HG03432 (cell line): Measurements from ENCODE around the gene CCT8.
A peak's percentile ranks its signal among the peaks of the same experiment; 100 is the strongest.
"Not testable (repeated sequence)": the region's sequence is repeated elsewhere in the genome, so short reads cannot be mapped to it uniquely, and the experiment has no call there.

ENCODE experiments used
- ATAC-seq: cut with Tn5 transposase; IDR thresholded peaks from one replicate; pipeline ENCODE4 v1.9.1; 2021; ENCODE audit warnings: mild to moderate bottlenecking, moderate library complexity; ENCODE audit not compliant: unreplicated experiment

CCT8 gene

DNA sequence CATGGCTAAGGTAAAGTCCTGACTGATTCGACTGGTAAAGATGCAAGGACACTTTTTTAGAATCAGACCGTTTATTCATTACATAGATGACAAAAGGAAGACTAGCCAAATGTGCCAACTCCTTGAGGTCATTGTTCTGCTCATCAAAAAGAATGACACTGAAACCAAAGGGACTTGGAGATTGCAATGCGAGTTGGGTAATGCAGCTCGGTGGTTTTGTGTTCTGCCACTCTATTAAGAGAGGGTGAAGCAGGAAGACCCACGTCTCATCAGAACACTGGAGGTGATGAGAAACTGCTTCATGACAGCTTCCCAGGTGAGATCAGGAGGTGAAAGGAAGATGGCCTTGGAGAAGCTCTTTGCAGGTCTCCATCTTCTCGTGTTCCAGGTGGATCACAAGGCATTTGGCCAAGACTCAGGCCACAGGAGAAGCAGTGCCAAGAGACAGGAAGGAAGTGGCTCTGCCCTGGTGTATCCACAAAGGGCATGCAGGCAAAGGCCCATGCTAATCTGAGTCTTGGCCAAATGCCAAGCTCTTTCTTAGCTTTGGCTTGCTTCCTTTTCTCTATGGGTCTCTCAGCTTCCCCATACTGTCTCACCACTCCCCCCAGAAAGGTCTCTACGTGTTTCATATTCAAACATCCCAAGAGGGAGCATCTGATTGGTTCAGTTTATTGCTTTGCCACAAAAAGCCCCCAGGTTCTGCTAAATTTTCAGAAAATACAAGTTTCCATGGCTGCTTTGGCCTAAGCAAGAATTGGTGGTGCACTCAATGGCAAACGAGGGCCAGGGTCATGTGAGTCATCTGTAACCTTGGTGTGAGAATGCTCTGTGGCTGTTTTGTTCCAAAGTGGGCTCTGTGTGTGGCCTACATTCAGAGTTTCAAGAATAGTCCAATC is 5.7 kb upstream of the CCT8 start:
- ATAC-seq = peak; percentile 48

DNA sequence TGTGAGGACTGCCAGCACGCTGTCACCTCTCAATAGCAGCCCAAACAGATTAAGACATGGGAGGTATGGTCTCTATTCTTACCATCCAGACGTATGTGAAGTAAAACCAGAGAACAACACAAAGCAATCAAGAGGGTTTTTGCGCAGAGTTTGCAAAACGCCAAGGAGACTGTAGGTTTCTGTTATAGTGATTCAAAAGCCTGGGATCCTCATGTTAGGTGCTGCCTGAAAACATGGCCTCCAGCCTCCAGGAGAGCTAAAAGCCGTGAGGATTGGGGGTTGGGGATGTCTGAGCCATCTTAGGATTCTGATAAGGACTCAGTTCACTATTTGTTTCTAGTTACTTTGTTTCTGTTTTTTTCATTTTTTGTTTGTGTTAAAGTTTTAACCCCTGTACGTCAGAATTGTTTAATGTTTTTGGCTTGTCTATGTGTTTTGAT is 4.2 kb upstream of the CCT8 start:
- ATAC-seq = no peak

DNA sequence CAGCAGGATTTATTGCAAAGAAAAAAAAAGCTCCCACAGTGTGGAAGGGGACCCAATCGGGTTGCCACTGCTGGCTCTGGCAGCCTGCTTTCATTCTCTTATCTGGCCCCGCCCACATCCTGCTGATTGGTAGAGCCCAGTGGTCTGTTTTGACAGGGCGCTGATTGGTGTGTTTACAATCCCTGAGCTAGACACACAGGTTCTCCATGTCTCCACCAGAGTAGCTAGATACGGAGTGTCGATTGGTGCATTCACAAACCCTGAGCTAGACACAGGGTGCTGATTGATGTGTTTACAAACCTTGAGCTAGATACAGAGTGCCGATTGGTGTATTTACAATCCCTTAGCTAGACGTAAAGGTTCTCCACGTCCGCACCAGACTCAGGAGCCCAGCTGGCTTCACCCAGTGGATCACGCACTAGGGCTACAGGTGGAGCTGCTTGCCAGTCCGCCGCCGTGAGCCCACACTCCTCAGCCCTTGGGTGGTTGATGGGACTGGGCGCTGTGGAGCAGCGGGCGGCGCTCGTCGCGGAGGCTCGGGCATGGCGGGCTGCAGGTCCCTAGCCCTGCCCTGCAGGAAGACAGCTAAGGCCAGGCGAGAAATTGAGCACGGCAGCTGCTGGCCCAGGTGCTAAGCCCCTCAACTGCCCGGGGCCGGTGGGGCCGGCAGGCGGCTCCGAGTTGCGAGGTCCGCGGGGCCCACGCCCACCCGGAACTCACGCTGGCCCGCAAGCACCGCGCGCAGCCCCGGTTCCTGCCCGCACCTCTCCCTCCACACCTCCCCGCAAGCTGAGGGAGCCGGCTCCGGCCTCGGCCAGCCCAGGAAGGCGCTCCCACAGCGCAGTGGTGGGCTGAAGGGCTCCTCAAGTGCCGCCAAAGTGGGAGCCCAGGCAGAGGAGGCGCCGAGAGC is 3.5 kb upstream of the CCT8 start:
- not testable (repeated sequence) for ATAC-seq

DNA sequence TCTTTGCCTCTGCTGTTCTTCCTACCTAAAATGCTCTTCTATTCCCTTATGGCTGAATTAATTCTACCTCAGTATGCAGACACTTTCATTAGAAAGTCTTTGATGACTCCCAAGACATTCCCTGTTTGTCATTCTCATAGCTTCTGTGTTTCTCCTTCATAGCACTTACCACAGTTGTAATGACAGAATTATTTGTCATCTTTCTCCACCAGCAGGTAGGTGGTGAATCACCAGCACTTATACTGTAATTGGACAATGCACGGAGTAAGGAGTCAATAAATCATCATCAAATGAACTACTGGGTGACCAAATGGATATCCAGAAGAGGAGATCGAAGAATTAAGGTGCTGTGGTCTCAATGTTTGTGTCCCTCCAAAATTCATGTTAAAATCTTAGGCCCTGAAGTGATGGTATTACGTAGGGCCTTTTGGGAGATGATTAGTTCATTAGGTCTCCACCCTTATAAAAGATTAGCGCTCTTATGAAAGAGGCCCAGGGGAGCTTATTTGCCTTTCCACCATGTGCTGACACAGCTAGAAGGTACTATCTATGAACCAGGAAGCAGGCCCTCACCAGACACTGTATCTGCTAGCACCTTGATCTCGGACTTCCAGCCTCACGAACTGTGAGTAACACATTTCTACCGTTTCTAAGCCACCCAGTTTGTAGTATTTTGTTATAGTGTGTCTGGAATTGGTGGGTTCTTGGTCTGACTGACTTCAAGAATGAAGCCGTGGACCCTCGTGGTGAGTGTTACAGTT is 2.4 kb upstream of the CCT8 start:
- no peak for ATAC-seq

DNA sequence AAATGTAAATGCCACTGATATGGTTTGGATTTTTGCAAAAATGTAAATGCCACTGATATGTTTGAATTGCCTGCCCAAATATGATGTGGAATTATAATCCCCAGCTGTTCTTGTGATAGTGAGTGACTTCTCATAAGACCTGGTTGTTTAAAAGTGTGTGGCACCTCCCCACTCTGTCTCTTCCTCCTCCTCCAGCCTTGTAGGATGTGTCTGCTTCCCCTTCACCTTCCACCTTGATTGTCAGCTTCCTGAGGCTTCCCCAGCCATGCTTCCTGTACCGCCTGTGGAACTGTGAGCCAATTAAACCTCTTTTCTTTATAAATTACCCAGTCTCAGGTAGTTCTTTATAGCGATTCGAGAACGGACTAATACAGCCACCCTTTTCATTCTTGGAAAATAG is 1.3 kb upstream of the CCT8 start:
- ATAC-seq = no peak

DNA sequence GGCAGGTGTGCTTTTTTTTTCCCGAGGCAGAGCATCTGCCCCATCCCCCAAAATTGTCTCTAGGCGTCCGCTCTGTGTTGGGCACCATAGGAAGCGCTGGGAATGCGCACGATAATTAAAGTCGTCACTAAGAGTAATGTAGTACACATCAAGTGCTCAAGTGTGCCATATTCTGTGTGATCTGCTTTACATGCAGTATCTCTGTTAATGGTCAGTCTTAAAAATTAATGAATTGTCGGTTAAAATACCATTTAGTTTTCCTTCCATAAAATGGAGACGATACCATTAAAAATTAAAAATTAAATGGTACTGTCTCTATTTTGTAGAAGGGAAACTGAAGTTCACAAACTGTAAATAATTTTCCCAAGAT is 544 bp upstream of the CCT8 start:
- ATAC-seq = peak; percentile 26

DNA sequence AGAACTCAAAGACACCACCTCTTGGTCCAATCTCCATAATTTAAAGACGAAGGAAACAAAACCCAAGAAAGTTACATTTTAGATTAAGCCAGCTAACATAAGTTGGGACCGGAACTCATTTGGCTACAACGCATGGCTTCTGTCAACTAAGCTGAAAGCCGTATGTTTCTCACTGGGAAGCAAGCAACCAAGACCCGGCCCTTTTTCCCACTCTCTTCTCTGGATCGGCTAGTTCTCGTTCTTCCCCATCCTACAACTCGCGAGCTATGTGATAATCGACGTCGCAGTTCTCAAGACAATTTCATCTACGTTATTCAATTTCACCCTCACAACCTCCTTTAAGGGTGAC is 601 bp downstream of the CCT8 start:
- ATAC-seq = no peak

DNA sequence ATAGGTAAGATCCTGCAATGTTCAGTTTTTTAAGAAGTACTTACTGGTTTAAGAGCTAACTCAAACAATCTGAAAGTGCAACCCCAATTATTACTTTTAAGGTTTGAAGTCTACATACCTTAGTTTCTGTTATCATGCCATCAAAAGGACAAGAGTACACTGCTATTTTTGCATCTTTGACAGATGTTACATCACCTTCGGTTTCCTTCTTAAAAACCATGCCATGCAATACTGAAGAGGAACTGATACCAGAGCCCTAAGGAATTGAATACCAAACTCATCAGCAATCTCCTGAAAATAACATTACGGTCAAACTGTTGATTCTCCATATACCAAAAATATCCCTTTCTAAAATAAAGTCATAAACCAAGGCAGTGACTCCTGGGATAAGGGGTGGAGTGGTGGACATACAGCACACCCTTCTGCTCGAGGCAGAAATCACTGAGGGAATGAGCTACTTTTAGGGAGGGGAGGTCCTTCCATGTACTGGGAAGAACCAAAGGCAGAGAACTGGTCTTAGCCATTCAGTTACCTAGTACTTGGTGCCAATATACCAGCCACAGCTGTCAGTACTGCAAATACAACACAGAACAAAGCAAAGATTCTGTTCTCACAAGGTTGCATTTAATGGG is 8.5 kb downstream of the CCT8 start:
- peak; percentile 99 for ATAC-seq

DNA sequence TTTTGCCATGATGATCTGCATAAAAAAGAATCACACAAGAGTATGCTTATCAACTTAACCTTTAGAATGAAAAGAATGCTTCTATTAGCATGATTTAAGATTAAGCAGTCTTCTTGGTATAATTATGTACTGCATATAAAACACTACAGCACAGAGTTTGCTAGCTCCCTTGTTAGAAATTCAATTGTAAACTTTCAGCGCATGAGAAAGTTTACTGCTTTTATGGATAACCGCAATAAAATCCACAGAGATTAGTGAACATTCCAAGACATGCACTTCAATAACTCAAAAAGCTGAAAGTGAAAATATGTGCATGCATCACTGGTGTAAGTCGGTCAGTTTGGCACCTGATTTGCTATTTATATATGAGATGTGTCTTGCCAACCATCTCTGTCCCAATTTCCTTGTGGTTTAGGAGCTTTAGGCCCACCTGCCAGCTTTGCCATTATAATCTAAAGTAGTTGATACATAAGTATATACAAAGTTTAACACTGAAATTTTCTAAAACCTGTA is 16.9 kb downstream of the CCT8 start:
- ATAC-seq = no peak

DNA sequence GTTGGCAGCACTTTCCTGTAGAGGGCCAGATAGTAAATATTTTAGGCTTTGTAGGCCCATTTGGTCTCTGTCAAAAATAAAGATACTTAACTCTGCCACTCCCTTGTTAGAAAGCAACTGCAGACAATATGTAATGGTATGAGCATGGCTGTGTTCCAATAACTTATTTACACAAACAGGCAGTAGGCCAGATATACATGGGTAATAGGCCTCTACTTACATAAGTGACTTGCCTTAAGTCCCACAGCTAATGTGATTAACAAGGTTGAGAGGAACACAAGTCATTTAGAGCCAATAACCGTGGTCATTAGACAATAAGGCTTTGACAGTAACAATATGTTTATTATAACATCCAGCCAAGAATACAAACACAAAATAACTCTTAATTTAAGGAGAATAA is 17.4 kb downstream of the CCT8 start:
- no peak for ATAC-seq

DNA sequence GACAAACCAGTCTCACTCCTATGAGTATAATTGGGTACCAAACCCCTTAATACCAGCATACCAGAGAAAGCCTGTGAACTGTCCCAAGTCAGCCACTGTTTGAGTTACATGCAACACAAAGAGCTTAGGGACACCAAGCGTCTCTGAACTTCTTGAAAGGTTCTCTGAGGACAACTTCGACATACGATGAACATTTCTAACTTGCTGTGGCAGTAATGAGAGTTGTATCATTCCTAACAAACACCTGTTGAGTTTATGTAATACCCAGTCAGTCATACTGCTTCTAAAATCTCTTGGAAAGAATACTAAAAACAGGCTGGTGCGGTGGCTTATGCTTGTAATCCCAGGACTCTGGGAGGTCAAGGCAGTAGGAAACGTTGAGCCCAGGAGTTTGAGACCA is 18.4 kb downstream of the CCT8 start:
- ATAC-seq = no peak

DNA sequence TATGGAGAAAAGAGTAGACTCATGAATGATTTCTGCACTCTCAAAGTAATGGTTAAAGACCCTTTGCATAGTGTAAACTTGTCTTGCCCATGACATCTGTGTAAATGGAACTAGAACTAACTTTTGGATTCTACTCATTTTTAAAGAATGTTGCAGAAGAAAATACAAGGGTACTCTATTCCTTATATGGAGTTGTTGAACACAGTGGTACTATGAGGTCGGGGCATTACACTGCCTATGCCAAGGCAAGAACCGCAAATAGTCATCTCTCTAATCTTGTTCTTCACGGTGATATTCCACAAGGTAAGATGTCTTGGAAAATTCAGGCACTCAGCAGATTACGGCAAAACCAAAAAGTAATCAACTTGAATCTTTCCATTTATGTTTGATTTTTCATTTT is 19.8 kb downstream of the CCT8 start:
- no peak for ATAC-seq

DNA sequence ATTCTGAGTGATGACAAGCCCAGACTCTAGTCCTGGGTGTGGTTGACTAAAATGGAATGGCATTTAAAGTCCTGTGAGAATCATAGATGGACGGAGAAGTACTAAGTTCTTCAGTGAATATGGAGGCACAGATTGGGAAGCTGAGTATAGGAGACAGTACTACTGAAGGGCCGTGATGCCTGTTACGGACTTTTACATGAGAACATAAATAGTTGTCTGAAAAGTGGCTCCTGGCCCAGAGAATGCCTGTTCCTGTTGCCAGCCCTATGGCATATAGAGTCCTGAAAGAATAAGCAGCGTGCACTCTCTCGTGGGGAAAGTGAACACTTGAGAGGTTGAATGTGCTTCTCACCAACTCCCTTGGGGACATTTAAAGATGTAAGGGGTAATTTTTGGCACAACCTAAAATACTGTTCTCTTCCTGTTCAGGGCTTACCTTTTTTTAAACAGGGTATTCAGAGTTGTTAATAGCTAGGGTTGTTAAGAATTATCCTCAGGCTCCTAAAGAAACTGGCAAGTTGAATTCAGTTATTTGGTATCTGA is 20.4 kb downstream of the CCT8 start:
- ATAC-seq = no peak

DNA sequence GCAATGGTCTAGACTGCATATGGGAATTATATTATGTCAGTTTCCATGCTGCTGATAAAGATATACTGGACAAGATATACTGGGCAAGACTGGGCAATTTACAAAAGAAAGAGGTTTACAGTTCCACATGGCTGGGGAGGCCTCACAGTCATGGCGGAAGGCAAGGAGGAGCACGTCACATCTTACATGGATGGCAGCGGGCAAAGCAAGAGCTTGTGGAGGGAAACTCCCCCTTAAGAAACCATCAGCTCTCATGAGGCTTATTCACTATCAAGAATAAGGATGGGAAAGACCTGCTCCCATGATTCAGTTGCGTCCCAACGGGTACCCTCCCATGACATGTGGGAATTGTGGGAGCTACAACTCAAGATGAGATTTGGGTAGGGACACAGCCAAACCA is 21.2 kb downstream of the CCT8 start:
- ATAC-seq = no peak

DNA sequence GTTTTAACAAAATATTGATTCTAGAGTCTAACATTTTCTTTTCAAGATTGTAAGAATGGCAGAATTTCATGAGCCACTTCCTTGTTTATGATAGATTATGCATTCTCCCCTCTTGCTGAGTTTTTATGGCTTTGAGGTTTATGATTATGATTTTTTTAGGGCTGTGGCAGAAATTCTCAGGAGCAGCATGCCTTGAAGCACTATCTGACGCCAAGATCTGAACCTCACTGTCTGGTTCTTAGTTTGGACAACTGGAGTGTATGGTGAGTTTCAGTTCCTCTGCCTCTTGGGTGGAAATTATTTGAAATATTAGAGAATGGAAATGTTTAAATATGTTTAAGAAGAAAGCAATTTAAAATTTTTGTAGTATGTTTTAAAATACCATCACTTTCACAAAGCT is 38.8 kb downstream of the CCT8 start:
- ATAC-seq = no peak

DNA sequence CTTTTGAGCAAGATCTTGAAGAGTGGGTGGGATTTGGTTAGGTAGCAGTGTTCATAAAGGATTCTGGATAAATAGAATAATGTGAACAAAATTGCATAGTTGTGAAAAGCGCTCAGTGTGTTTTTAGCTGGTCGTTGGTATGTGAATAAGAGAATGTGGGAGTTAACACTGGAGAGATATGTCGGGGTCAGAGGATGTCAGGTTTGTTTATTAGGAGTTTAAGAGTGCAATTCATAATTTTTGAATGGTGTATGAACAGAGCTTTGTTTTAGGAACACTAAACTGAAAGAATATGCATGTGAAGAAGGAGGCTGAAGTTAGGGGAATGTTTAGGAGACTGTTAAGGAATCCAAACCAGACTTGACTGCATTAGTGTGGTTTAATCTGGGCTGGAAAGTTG is 39.6 kb downstream of the CCT8 start:
- no peak for ATAC-seq

DNA sequence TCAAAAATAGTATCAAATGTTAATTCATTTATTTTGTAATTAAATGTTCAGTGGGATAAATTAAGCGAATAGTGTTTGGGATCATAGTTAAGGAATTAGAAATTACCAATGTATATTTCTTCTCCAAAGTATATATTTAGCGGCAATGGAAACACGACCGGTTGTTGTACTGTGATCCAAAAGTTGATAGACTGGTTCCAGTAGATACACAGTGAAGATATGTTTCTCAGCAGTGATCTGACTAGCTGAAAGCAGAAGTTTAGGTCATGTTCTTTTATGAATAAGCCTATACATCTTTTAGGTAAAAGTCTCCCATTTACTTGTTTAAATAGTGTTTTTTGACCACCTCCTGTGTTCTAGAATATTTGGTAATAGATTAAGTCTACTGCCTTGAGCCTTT is 40.1 kb downstream of the CCT8 start:
- no peak for ATAC-seq

DNA sequence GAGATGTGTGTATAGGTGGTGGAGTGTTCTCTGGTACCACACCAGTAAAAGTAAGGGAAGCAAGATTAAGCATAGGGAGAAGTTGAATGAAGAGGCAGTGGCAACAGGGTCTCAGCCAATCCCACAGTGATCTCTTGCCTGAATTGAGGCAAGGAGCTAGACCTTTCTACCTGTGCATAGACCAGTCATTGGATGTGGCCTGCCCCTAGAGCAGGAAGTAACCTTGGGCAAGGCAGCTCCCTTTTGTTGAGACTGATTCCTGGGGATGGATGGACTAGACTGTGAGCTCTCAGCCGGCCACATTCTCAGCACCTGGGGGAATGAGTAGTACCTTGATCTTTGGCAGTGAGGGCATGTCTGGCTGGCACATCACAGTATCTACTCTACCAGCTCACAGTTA is 42.5 kb downstream of the CCT8 start:
- ATAC-seq = no peak

DNA sequence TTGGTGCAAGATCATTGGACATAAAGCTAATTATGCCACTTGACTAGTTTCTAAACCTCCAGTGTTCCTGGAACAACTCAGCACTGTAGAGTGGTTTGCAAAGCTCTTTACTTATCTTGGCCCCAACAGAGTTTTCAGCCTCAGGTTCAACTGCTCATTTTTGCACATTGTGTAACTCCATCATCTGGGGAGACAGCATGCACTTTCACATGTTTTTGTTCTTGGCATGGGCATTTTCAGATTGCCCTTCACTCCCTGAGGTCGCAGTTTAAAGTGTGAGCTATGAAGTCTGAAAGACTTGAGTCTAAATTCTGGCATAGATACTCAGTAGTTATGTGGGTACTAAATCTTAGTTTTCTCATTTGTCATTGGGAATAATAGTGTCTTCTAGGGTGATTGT is 43.9 kb downstream of the CCT8 start:
- ATAC-seq = no peak

DNA sequence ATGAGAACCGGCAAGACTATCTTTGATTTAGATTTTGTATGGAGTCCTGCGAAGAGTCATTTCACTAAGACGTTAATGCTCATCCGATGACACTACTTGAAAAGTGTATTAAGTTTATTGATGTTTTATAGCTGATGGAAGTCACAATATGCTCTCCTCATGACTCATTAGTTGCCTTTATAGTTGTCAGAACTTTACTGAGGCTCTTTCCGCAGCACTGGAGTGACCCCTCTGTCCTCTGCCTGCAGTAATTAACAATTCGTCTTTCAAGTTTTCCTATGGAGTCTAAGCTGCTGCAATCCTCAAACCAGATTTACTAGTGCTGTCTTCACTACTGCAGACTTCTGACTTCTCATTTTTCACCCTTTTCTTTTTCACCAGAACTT is 48.1 kb downstream of the CCT8 start:
- ATAC-seq = no peak
